H54 (cell line): ENCODE results near the gene SYNE1.
A peak's percentile ranks its signal among the peaks of the same experiment; 100 is the strongest.

Experiments
- DNase-seq: peaks from one replicate; pipeline ENCODE4 v3.0.0; 2011; ENCODE audit warnings: low spot score, mixed read lengths; ENCODE audit not compliant: insufficient read length
- FAIRE-seq: peaks from 3 replicates; lab custom pipeline; 2011; peaks lifted over from hg19 to GRCh38; lab: Jason Lieb, UNC
- POLR2A ChIP-seq: IDR thresholded peaks from 2 replicates; pipeline ENCODE4 v1.6.1; 2011; ENCODE audit warnings: low read depth, mild to moderate bottlenecking, low read length

SYNE1 gene

GRCh38 chr6:152170702-152171667 is 466.2 kb downstream of the SYNE1 start:
- no peak for TF ChIP-seq POLR2A
- no peak for DNase-seq
- FAIRE-seq = no peak

GRCh38 chr6:152170313-152170701 is 466.9 kb downstream of the SYNE1 start:
- TF ChIP-seq POLR2A = no peak
- FAIRE-seq (no peak), DNase-seq (no peak)

GRCh38 chr6:152167641-152168603 is 469.2 kb downstream of the SYNE1 start:
- no peak for DNase-seq
- TF ChIP-seq POLR2A = no peak
- no peak for FAIRE-seq

GRCh38 chr6:152166897-152167296 is 470.3 kb downstream of the SYNE1 start:
- TF ChIP-seq POLR2A = no peak
- no peak for DNase-seq
- no peak for FAIRE-seq

DNA sequence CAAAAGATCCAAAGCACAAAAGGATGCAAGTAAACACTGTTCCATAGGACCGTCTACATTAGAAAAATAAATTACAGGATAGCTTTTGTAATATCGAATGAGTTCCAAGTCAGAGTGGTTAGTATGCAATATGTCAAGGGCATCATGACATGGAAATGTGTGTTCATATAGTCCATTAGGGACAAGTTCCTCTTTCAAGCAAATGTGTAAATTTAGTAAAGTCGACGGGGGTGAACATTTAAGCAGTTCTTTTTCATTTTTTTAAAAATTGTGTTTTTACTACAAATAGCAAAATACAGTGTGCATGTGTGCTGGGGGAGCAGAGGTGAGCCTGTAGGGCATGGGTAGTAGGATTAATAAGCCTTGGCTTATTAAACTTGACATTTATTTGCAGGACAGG is 470.7 kb downstream of the SYNE1 start:
- DNase-seq (no peak), FAIRE-seq (no peak)
- TF ChIP-seq POLR2A = no peak

DNA sequence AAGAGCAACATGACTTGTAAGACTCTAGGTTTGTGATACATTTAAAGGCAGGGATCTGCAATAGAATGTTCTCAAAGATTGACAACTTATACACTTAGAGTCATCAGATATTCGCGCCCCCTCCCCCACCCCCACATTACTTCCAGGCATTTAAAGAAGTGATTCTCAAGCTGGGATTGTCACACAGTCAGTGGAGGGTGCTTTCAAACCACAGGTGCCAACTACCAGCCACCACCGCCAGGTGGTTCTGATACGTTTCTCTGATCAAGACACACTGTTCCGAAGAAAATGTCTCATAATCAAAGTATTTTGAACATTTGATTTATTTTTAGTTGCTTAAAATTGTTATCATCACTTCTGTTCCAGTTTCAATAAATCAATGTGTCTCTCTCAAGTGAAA is 472.2 kb downstream of the SYNE1 start:
- DNase-seq (no peak), FAIRE-seq (no peak)
- no peak for TF ChIP-seq POLR2A

DNA sequence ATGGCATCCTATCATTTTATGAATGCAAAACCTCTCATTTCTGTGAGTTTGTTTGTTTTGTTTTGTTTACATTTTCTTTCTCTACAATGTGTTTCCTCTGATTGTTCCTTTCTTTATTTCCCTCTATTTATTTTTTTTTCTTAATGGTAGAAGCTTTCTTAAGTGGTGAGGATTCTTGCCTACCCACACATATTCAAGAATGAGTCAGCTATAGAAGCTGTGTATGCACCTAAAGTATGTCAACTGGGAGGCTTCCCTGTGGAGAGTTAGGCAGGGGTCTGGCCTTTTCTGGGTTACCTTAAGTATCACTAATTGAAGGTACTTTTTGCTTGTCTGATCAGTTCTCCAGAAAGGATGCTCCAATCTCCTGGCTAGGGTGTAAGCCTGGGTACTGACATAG is 475.7 kb downstream of the SYNE1 start:
- peak; percentile 6 for DNase-seq
- no peak for TF ChIP-seq POLR2A
- FAIRE-seq = no peak

GRCh38 chr6:152160346-152160745 is 476.8 kb downstream of the SYNE1 start:
- no peak for TF ChIP-seq POLR2A
- FAIRE-seq (no peak), DNase-seq (no peak)

- DNase-seq (no peak), FAIRE-seq (no peak)
- TF ChIP-seq POLR2A = no peak
Measured at GRCh38 chr6:152155792-152156191, 481.4 kb downstream of the SYNE1 start.

GRCh38 chr6:152154559-152155356 is 482.4 kb downstream of the SYNE1 start:
- no peak for DNase-seq
- FAIRE-seq = no peak
- no peak for TF ChIP-seq POLR2A

- FAIRE-seq (no peak), DNase-seq (no peak)
- no peak for TF ChIP-seq POLR2A
Measured at GRCh38 chr6:152151920-152152319, 485.2 kb downstream of the SYNE1 start.

- no peak for TF ChIP-seq POLR2A
- DNase-seq (no peak), FAIRE-seq (no peak)
Measured at GRCh38 chr6:152150196-152150595, 487.0 kb downstream of the SYNE1 start.

DNA sequence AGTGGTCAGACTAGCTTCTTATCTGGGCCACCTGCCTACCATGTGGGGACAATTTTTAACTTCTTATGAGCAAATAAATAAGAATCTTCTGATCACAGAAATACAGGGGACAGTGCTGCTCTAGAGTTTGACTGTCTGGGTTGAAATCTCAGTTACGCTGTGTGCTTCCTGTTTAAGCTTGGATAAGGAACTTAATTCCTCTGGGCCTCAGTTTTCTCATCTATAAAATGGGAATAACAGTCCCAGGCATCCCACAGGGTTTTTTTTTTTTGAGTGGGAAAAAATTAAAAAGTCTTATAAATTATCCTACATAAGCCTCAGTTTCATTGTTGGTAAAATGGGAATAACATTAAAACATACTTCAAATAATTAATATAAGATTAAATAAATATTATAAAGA is 488.8 kb downstream of the SYNE1 start:
- FAIRE-seq = no peak

More for the DNA sequence above, 488.8 kb downstream of the SYNE1 start:
- TF ChIP-seq POLR2A = no peak
- no peak for DNase-seq
